ENCODE results near the gene RTL10. TPM values are rescaled to one million over a fixed set of nuclear protein-coding genes. Genes with fewer than 3 reads are reported as not detected.
"Not testable (repeated sequence)": the region's sequence is repeated elsewhere in the genome, so short reads cannot be mapped to it uniquely, and the experiment has no call there.

The RTL10 gene
- total RNA-seq, 1 experiment from 2014 or later: 21.5 TPM

DNA sequence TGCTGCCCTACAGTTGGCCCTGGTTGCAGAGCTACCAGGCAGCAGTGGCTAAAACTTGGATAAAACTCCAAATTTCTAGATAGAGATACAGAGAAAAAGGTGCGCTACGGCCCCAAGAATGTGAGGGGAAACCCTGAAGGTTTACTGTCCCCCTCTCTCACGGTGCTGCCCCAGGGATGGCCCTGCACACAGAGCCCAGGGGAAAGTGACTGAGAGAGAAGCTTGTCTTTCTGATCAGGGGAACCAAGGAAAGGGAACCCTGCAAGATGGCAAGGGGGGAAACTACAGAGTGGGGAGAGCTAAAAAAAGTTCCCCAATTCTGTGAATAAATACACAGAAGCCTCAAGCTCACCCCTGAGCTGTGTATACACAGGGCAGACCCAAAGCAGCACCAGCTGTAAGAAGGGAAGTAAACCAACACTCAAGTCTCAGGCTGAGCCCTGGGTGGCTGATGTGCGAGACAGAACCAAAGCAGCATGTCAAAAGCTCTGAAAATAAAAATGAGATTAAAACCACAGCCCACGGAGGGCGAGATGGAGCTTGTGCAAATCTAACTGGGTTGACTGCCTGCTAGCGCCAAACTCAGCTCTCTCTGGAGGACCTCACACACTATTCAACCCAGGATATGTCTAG, 22.1 kb downstream of the RTL10 start (continued):
- no peak for TF ChIP-seq ZNF671 (CRISPR knock-in tag; IDR thresholded peaks at IDR 0.05)
- no peak for TF ChIP-seq TCF7 (CRISPR knock-in tag; IDR thresholded peaks at IDR 0.05; ENCODE audit: low read depth)

DNA sequence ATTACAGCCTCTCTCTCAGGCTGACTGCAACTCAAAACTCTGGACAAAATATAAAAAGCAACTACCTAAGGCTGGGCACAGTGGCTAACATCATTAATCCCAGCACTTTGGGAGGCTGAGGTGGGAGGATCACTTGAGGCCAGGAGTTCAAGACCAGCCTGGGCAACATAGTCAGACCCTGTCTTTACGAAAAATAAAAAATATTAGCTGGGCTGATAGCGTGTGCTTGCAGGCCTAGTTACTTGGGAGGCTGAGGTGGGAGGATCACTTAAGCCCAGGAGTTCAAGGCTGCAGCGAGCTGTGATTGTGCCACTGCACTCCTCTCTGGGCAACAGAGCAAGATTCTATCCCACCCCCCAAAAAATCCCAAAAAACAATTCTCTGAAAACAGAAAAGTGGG, 22.7 kb downstream of the RTL10 start:
- DNase-seq (ENCODE audit: low spot score); H3K4me1 Mint-ChIP-seq; H3K4me3 Mint-ChIP-seq; H3K9me3 Mint-ChIP-seq; ATAC-seq; POLR2A ChIA-PET; H3K27ac Mint-ChIP-seq; H3K36me3 Mint-ChIP-seq; H3K27me3 Mint-ChIP-seq (ENCODE audit: low read depth): not testable (repeated sequence)
- CTCF ChIA-PET: interaction anchor here (1.0 to 2.2 kb wide), 4 partner anchors 31 to 127 kb away, joined by 3 to 10 read pairs (median 4); no protein-coding TSS in a partner anchor
- TF ChIP-seq ZNF121 (CRISPR knock-in tag; IDR thresholded peaks at IDR 0.05): peak; percentile 63; the same call in 1 of the 2 replicates

DNA sequence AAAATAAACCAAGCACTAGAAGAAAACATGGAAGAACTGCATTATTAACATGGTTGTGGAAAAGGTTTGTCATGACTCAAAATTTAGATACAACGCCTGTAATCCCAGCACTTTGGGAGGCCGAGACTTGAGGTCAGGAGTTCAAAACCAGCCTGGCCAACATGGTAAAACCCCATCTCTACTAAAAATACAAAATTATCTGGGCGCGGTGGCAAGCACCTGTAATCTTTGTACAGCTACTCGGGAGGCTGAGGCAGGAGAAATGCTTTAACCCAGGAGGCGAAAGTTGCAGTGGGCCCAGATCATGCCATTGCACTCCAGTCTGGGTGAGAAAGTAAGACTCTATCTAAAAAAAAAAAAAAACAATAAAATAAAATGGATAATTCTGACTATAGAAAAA, 23.7 kb downstream of the RTL10 start:
- H3K9me3 Mint-ChIP-seq: peaks cover 11% of the 10 kb centered on the region
- ChIA-PET CTCF (interaction anchor here (2.2 kb wide), 1 partner anchor 100 kb away, joined by 10 read pairs; no protein-coding TSS in a partner anchor), POLR2A (no interaction called here)
- H3K36me3 Mint-ChIP-seq: 0 out of 2 replicates have a peak, but pooled peaks cover 3% of the 10 kb centered on the region
- DNase-seq (ENCODE audit: low spot score) (no peak), ATAC-seq (no peak)
- TF ChIP-seq EMX1 (CRISPR knock-in tag; IDR thresholded peaks at IDR 0.05) (no peak), ZNF263 (CRISPR knock-in tag; IDR thresholded peaks at IDR 0.05; ENCODE audit: low read depth) (no peak), NR3C1 (CRISPR knock-in tag; conservative IDR thresholded peaks at IDR 0.05; ENCODE audit: low read depth) (no peak), MXD4 (CRISPR knock-in tag; IDR thresholded peaks at IDR 0.05; ENCODE audit: borderline replicate concordance) (no peak), NFATC4 (CRISPR knock-in tag; IDR thresholded peaks at IDR 0.05) (no peak), TEAD4 (CRISPR knock-in tag; IDR thresholded peaks at IDR 0.05) (no peak), ZNF396 (CRISPR knock-in tag; IDR thresholded peaks at IDR 0.05; ENCODE audit: borderline replicate concordance) (no peak)
- TF ChIP-seq, protein P1, sequence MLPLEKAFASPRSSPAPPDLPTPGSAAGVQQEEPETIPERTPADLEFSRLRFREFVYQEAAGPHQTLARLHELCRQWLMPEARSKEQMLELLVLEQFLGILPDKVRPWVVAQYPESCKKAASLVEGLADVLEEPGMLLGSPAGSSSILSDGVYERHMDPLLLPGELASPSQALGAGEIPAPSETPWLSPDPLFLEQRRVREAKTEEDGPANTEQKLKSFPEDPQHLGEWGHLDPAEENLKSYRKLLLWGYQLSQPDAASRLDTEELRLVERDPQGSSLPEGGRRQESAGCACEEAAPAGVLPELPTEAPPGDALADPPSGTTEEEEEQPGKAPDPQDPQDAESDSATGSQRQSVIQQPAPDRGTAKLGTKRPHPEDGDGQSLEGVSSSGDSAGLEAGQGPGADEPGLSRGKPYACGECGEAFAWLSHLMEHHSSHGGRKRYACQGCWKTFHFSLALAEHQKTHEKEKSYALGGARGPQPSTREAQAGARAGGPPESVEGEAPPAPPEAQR (CRISPR knock-in tag; IDR thresholded peaks at IDR 0.05): no peak
- H3K27me3 Mint-ChIP-seq (ENCODE audit: low read depth): no peaks in the 10 kb centered on the region
- H3K4me1 Mint-ChIP-seq: no peaks in the 10 kb centered on the region
- H3K4me3 Mint-ChIP-seq: no peak overlapping the region
- H3K27ac Mint-ChIP-seq: no peak overlapping the region

DNA sequence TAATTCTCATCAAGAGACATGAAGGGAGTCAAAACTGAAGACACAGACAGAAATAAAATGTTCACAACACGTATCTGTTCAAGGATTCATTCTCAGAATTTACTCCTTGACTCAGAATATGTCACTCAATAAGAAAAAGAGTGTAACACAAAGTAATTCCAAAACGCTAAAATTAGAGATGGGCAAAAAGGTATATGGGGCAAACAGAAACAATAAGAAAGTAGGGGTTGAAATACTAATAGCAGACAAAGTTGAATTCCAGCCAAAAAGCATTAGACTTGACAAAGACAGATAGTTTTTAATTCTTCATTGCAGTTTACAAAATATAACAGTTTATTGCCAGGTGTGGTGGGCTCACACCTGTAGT, 26.7 kb downstream of the RTL10 start:
- Mint-ChIP-seq H3K27me3 (ENCODE audit: low read depth) (no peaks in the 10 kb centered on the region), H3K27ac (no peak overlapping the region), H3K4me3 (no peak overlapping the region), H3K4me1 (peaks cover 5% of the 10 kb centered on the region; the same call in 1 of the 2 replicates), H3K9me3 (peaks cover 12% of the 10 kb centered on the region), H3K36me3 (0 out of 2 replicates have a peak, but pooled peaks cover 3% of the 10 kb centered on the region)
- no peak for DNase-seq (ENCODE audit: low spot score)
- ChIA-PET CTCF (interaction anchor here (1.8 kb wide), 1 partner anchor 82 kb away, joined by 5 read pairs; no protein-coding TSS in a partner anchor), POLR2A (no interaction called here)
- ATAC-seq: no peak
- no peak for TF ChIP-seq TP53 (CRISPR knock-in tag; IDR thresholded peaks at IDR 0.05)
- no peak for TF ChIP-seq FOXJ3 (CRISPR knock-in tag; IDR thresholded peaks at IDR 0.05; ENCODE audit: borderline replicate concordance)
- TF ChIP-seq, protein P2, sequence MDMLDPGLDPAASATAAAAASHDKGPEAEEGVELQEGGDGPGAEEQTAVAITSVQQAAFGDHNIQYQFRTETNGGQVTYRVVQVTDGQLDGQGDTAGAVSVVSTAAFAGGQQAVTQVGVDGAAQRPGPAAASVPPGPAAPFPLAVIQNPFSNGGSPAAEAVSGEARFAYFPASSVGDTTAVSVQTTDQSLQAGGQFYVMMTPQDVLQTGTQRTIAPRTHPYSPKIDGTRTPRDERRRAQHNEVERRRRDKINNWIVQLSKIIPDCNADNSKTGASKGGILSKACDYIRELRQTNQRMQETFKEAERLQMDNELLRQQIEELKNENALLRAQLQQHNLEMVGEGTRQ (CRISPR knock-in tag; IDR thresholded peaks at IDR 0.05): no peak
- TF ChIP-seq CBFB (CRISPR knock-in tag; IDR thresholded peaks at IDR 0.05; ENCODE audit: low read depth): no peak
- TF ChIP-seq, protein P3, sequence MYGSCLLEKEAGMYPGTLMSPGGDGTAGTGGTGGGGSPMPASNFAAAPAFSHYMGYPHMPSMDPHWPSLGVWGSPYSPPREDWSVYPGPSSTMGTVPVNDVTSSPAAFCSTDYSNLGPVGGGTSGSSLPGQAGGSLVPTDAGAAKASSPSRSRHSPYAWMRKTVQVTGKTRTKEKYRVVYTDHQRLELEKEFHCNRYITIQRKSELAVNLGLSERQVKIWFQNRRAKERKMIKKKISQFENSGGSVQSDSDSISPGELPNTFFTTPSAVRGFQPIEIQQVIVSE (CRISPR knock-in tag; IDR thresholded peaks at IDR 0.05; ENCODE audit: borderline replicate concordance): no peak
- TF ChIP-seq, protein P4, sequence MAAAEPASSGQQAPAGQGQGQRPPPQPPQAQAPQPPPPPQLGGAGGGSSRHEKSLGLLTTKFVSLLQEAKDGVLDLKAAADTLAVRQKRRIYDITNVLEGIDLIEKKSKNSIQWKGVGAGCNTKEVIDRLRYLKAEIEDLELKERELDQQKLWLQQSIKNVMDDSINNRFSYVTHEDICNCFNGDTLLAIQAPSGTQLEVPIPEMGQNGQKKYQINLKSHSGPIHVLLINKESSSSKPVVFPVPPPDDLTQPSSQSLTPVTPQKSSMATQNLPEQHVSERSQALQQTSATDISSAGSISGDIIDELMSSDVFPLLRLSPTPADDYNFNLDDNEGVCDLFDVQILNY (CRISPR knock-in tag; IDR thresholded peaks at IDR 0.05): no peak
- TF ChIP-seq, protein P5, sequence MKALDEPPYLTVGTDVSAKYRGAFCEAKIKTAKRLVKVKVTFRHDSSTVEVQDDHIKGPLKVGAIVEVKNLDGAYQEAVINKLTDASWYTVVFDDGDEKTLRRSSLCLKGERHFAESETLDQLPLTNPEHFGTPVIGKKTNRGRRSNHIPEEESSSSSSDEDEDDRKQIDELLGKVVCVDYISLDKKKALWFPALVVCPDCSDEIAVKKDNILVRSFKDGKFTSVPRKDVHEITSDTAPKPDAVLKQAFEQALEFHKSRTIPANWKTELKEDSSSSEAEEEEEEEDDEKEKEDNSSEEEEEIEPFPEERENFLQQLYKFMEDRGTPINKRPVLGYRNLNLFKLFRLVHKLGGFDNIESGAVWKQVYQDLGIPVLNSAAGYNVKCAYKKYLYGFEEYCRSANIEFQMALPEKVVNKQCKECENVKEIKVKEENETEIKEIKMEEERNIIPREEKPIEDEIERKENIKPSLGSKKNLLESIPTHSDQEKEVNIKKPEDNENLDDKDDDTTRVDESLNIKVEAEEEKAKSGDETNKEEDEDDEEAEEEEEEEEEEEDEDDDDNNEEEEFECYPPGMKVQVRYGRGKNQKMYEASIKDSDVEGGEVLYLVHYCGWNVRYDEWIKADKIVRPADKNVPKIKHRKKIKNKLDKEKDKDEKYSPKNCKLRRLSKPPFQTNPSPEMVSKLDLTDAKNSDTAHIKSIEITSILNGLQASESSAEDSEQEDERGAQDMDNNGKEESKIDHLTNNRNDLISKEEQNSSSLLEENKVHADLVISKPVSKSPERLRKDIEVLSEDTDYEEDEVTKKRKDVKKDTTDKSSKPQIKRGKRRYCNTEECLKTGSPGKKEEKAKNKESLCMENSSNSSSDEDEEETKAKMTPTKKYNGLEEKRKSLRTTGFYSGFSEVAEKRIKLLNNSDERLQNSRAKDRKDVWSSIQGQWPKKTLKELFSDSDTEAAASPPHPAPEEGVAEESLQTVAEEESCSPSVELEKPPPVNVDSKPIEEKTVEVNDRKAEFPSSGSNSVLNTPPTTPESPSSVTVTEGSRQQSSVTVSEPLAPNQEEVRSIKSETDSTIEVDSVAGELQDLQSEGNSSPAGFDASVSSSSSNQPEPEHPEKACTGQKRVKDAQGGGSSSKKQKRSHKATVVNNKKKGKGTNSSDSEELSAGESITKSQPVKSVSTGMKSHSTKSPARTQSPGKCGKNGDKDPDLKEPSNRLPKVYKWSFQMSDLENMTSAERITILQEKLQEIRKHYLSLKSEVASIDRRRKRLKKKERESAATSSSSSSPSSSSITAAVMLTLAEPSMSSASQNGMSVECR (CRISPR knock-in tag; IDR thresholded peaks at IDR 0.05; ENCODE audit: borderline replicate concordance): no peak
- no peak for TF ChIP-seq ETV6 (CRISPR knock-in tag; IDR thresholded peaks at IDR 0.05)
- TF ChIP-seq, protein P6, sequence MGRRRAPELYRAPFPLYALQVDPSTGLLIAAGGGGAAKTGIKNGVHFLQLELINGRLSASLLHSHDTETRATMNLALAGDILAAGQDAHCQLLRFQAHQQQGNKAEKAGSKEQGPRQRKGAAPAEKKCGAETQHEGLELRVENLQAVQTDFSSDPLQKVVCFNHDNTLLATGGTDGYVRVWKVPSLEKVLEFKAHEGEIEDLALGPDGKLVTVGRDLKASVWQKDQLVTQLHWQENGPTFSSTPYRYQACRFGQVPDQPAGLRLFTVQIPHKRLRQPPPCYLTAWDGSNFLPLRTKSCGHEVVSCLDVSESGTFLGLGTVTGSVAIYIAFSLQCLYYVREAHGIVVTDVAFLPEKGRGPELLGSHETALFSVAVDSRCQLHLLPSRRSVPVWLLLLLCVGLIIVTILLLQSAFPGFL (CRISPR knock-in tag; IDR thresholded peaks at IDR 0.05; ENCODE audit: borderline replicate concordance): no peak
